NB4 (cell line): ENCODE data around the gene RAB24.

Source experiments
- DNase-seq: peaks from one replicate; pipeline ENCODE4 v3.0.0; 2010; ENCODE audit warnings: low read depth
- H3K4me3 ChIP-seq: one replicate; pipeline ENCODE4 v1.5.1; 2011; ENCODE audit warnings: mild to moderate bottlenecking, low read depth, low read length, moderate library complexity
- MAX ChIP-seq: IDR thresholded peaks from 2 replicates; pipeline ENCODE4 v1.6.1; 2011; ENCODE audit warnings: low read depth, low read length
- MYC ChIP-seq: IDR thresholded peaks from 2 replicates; pipeline ENCODE4 v1.6.1; 2011; ENCODE audit warnings: low read depth, low read length
- POLR2A ChIP-seq: IDR thresholded peaks from 2 replicates; pipeline ENCODE4 v1.6.1; 2011; ENCODE audit warnings: mild to moderate bottlenecking; ENCODE audit not compliant: insufficient read length; ENCODE audit errors: extremely low read depth
- TF ChIP-seq, protein P1 (sequence below): IDR thresholded peaks from one replicate; pipeline ENCODE4 v1.5.1; 2012; ENCODE audit warnings: low read depth, low read length

Gene RAB24

DNA sequence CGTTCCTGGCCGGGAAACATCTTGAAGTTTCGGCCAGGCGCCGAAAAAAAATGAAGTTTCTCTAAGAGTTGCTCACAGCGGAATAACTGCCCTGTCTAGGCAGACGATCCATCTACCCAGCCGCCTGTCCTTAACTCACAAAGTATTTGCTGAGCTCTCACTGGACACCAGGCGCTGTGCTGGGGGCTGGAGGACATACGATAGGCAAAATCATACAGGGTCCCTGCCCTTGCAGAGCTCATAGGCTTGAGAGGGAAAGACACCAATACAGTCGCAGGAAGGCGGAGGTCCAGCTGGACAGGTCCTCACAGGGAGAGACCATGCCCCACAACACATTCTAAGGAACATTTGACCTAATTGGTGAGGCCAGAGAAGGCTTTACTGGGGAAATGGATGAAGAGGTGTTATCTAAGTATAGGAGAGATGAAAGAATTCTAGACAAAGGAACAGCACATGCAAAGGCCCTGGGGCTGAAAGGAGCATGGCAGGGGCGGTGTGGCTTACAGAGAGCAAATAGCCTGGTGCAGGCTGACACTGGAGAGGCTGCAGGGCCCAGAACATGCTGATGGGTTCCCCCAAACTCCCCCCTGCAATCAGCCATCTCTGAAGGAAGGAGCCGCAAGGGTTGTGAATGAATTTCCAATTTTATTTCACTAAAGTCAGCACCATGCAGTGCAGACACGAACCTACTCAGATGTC is 10.2 kb upstream of the RAB24 start:
- no peak for DNase-seq
- no peak overlapping the region for H3K4me3 ChIP-seq
- TF ChIP-seq MAX: no peak
- TF ChIP-seq, protein P1, sequence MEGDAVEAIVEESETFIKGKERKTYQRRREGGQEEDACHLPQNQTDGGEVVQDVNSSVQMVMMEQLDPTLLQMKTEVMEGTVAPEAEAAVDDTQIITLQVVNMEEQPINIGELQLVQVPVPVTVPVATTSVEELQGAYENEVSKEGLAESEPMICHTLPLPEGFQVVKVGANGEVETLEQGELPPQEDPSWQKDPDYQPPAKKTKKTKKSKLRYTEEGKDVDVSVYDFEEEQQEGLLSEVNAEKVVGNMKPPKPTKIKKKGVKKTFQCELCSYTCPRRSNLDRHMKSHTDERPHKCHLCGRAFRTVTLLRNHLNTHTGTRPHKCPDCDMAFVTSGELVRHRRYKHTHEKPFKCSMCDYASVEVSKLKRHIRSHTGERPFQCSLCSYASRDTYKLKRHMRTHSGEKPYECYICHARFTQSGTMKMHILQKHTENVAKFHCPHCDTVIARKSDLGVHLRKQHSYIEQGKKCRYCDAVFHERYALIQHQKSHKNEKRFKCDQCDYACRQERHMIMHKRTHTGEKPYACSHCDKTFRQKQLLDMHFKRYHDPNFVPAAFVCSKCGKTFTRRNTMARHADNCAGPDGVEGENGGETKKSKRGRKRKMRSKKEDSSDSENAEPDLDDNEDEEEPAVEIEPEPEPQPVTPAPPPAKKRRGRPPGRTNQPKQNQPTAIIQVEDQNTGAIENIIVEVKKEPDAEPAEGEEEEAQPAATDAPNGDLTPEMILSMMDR: no peak
- TF ChIP-seq POLR2A: no peak

GRCh38 chr5:177312649-177313181 is 9.2 kb upstream of the RAB24 start:
- peak overlapping the region; percentile 69 for H3K4me3 ChIP-seq
- DNase-seq: no peak
- TF ChIP-seq POLR2A (no peak), MAX (peak; percentile 35), MYC (peak; percentile 50; the same call in 1 of the 2 replicates)
- TF ChIP-seq, protein P1: no peak

DNA sequence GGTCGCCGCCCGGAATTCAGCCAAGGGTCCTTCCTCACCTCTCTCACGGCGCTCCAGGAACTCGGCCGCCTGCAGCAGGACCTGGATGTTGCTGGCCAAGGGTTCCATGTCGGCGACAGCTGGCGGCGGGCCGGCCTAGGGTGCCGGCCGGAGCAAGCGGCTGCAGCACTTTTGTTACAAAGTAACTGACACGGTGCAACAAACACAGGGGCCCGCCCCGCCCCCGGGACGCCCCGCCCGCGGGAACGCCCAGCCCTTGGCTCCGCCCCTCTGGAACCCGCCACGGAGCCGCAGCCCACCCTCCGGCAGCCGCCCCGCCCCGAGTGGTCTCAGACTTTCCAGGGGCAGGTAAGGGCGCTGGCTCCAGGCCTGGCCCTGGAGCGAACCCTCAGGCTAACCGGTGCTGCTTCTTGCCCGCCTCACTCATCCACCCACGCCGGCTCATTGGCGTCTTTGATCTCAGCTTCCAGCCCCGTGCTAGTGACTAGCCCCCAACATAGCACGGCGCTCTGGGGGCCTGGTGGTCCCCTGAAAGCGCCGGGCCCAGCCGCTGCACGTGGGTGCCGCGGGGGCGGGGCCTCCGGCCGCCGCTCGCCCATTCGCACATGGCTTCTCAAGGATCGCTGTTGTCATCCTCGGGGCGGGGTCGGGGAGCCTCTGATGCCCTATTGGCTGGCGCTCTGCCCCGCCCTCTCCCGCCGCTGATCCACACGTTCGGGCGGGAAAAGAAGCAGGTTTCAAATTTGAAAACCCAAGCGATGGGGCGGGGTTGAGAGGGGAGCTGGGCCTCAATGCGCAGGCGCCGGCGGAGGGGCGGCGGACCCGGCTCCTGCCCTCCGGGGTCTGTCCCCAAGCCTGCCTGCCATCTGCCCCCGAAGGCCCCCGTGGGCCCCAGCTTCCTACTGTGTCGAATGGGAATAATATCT is 8.5 kb upstream of the RAB24 start, which contains the start of gene MXD3:
Gene MXD3, minus strand, starts transcription at position 176 of the 926 bp plus-strand sequence. Its CDS starts 68 bp downstream, at position 108.
- peak; percentile 98 for DNase-seq
- H3K4me3 ChIP-seq: peak within 1 kb of the TSS; percentile 74
- TF ChIP-seq POLR2A (peak; percentile 31), MAX (peak; percentile 99), MYC (peak; percentile 96)
- TF ChIP-seq, protein P1: no peak

DNA sequence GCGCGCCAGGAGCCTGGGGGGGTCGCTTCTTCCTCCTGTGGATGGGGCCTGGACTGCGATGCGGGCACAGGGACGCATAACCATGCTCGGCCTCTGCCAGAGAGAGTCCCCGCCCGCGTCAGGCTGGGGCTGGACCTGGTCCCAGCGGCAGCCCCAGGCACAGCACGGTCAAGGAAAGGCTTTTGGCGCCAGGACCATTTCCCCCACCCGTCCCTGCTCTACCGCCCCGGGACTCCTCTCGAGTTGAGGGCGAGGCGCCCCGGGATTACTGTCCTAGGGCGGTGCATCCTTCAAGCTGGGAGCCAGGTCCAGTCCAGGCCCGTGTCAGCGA is 7.8 kb upstream of the RAB24 start:
- peak overlapping the region; percentile 74 for H3K4me3 ChIP-seq
- no peak for TF ChIP-seq POLR2A
- TF ChIP-seq MAX: 0 out of 2 replicates have a peak, but pooled peaks have one; percentile 5
- DNase-seq: peak; percentile 50

- peak; percentile 48 for TF ChIP-seq MAX
- TF ChIP-seq, protein P1: no peak
- peak; percentile 25; the same call in 1 of the 2 replicates for TF ChIP-seq MYC
- DNase-seq: peak; percentile 81
- H3K4me3 ChIP-seq: peak overlapping the region; percentile 74
These were observed 7.4 kb upstream of the RAB24 start for GRCh38 chr5:177310757-177311391.

GRCh38 chr5:177310332-177310731 is 6.8 kb upstream of the RAB24 start:
- TF ChIP-seq POLR2A (no peak), MYC (no peak), MAX (no peak)
- TF ChIP-seq, protein P1: no peak
- DNase-seq: no peak
- peak overlapping the region; percentile 74 for H3K4me3 ChIP-seq
